NK-92 treated with Interleukin-12 subunit alpha and Interleukin-12 subunit beta, amount 100 ng/mL, for 24 hours (cell line): ENCODE data around the gene HOXA3.

Experiments used
- DNase-seq: peaks from one replicate; lab custom pipeline; 2025; lab: John Stamatoyannopoulos, UW

Gene HOXA3

GRCh38 chr7:27088002-27088922, 64.1 kb downstream of the HOXA3 start:
- DNase-seq: no peak

GRCh38 chr7:27083646-27084045, 68.7 kb downstream of the HOXA3 start:
- DNase-seq: no peak

DNA sequence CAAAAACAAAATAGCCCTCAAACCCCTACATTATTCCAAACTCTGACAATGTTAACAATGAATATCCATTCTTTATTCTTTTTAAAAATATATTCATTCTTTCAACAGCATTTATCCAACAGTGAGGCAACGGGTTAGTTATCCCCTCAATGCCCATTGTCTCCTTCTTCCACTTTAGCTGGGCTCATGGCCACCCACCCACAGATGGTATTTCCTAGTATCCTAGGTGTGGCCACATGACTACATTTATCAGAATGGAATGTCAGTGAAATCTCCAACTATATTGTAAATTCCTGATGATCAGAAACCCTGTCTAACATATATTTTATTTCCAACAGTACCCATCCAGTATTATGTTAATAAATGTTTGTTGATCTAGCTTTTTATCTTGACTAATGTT, 70.2 kb downstream of the HOXA3 start:
- no peak for DNase-seq

GRCh38 chr7:27080844-27081436, 71.4 kb downstream of the HOXA3 start:
- no peak for DNase-seq

DNA sequence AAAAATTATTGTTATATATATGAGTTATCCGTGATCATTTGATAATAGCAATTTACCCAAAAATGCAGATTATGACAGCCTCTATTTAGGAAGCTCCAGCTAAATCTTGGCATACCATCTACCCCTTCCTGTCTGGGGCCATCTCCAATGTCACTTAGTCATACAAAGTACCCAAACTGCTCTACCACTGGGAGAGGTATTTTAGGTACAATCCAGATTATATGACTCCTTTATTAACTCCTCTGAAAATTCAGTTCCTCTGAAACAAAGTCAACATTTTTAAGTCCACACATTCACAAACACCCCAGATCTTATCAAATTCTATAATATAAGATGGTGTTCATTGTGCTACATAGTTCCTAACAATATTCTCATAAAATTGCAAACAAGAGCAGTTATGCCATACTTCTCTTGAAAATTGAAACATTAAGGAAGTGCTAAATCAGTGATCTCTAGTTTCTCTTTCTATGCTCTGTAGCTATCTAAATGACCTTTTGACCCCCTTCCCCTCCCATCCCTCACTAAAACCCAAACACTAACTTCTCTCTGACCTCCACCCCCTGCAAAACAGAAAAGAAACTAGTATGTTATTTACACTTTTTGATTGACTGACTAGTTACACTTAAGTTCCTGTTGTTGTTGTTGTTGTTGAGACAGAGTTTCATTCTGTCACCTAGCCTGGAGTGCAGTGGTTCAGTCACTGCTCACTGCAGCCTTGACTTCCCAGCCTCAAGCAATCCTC, 73.0 kb downstream of the HOXA3 start:
- DNase-seq: no peak

GRCh38 chr7:27078616-27079233, 73.7 kb downstream of the HOXA3 start:
- DNase-seq: no peak

- no peak for DNase-seq
These were observed 79.3 kb downstream of the HOXA3 start for GRCh38 chr7:27073076-27073475.

DNA sequence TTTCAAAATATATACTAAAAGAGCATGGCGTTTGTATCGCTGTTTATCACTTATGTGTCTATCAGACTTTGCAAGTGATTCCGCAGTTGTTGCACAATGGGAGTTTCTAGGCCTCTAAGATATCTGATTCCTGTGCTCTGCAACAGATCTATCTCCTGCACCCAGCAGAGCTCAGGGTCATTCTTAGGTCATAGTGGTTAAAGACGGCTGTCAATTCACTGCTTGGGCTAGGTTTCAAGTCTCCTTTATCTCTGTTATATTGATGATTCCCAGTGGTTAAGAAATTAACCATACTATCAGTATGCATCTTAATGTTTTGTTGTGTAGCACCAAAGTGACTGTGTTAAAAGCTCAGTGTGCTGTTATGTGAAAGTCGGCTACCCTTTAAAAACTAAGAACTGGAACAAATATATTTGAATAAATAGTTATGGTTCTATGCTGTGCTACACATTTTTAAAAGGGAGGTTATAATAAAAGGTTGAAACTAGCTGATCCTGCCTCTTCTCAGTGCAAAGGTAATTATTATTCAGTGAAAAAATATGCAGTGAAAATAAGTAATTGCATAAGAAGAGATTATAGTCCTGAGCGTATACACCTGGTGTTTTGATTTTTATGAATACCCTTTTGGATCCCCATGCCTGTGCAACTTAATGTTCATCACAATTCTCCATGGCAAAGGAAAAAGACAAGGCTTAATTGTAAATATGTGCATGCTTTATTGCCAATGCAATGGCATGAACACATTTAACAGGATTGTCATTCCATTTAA, 80.6 kb downstream of the HOXA3 start:
- no peak for DNase-seq

GRCh38 chr7:27068259-27068658, 84.1 kb downstream of the HOXA3 start:
- DNase-seq: no peak

GRCh38 chr7:27066148-27066547, 86.2 kb downstream of the HOXA3 start:
- DNase-seq: no peak

DNA sequence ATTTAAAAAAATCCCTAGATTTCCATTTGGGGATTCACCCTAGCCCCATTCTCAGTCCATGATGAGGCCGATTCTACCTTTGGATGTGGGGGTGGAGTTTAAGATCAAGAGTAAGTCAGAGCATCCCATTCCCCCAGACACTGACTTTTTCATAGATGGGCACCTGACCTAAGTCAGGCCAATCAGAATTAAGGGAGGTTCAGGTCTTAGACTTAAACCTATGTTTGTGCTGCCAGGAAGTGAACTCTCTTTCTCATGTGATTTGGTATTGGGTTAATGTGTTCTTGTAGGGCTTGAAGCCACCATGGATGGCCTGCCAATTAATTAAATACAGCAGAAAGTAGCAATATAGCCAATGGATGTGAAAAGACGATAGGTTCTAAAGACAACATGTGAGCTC, 86.7 kb downstream of the HOXA3 start:
- DNase-seq: no peak

DNA sequence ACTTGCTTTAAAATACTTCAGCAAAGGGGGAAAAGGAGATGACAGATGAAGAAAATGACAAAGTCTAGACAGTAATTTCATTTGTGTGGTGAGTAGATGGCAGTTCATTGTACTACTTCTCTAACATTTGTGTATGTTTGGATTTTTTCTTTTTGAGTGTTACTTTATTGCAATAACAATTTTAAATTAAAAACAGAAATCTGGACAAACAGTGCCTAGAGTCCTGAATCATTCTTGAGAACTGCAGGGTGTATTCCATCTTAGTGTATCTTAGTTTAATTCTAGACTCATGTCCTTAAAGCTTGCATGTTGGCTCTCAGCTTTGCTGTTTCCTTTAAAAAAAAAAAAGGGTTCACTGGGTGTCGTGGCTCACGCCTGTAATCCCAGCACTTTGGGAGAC, 87.7 kb downstream of the HOXA3 start:
- DNase-seq: no peak

DNA sequence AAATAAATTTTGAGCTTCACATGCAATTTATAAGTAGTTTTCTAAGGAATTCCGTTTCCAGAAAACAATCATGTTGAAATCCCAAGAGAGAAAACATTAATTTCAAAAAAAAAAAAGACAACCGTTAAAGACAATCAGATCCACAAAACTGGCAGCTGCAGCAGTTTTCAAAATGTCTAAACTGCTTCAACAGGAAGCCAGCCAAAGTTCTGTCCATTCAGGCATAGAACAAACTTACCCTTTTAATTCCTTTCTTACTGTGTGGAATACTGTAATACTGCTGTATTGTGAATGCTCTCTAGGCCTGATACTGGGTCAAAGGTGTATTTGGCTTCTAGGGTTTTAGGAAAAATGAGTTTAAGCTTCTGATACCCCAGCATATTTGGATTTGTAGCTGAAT, 88.2 kb downstream of the HOXA3 start:
- DNase-seq: no peak

DNA sequence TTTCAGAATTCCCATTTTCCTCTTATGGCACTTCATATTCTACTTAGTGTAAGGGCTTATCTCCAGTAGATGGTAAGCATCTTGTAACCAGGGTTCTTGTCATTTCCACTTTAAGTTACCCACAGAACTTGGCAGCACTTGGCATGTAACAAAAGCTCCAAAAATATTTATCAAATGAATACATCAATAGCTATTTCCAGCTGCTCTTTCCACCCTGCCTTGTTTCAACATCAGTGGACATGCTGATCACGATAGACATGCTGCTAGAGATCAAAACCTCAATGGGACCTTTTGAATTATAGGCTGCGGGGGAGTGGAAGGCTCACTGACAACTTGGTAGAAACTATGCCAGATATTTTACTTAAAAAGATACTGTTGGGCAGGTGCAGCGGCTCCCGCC, 89.4 kb downstream of the HOXA3 start:
- no peak for DNase-seq
